IPS-NIHi7 (cell line): ENCODE results near the gene PPARG.
"Not testable (repeated sequence)": the region's sequence is repeated elsewhere in the genome, so short reads cannot be mapped to it uniquely, and the experiment has no call there.

ENCODE experiments used
- DNase-seq: peaks from one replicate; pipeline ENCODE4 v3.0.0; 2012; ENCODE audit warnings: mixed read lengths; ENCODE audit errors: extremely low spot score

PPARG gene

GRCh38 chr3:12379640-12380429 lies 91.0 kb downstream of the PPARG start:
- no peak for DNase-seq

DNA sequence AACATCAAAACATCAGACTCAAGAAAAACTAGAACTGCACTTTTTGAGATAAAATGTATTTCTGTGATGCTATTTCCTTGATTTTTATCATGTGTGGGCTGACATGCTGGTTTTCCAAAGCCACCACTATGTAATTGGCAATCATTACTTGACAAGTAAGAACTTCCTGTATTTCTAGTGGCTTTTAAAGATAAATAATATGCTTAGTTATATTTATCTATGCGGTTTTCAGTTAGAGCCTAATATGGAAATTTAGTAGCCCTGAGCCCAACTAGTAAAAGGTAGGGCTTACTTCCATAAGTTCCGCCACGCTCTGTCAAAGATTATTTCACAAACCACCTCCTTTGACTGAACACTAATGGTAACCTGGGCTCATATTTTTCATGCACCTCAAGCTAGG lies 91.6 kb downstream of the PPARG start:
- DNase-seq: no peak

- no peak for DNase-seq
These were observed 92.3 kb downstream of the PPARG start for GRCh38 chr3:12381199-12381598.

- no peak for DNase-seq
These were observed 94.3 kb downstream of the PPARG start for GRCh38 chr3:12383218-12383617.

DNA sequence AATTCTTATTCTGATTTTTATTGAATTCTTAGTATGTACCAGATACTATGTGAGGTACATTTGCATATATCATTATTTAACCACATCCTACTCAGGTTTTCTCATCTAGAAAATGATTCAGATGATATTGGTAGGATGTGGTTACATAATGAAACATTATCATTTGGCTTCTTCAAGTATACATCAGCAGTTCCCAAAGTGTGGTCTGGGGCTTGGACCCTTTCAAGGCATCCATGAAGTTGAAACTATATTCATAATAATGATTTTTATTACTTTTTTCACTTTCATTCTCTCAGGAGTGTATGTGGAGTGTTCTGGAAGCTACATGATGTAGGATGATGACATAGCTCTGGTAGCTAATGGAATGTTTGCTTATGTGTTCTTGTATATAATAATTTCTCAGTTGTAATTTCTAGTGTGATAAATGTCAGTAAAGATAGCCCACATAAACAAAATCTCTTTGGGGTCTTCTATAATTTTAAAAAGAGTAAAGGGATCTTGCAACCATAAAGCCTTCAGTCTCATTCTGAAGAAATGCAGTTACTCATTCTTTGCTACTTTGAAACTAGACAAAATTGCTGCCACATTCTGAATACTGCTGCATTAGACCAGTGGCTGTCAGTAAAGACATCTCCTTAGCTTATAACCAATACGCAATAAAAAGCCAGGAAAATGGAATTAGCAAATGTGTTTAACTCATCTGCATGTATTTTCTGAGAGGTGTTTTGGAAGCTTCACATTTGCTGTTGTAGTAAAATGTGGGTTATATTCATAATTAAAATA lies 95.8 kb downstream of the PPARG start:
- DNase-seq: no peak

- not testable (repeated sequence) for DNase-seq
These were observed 97.8 kb downstream of the PPARG start for GRCh38 chr3:12386514-12387291.

DNA sequence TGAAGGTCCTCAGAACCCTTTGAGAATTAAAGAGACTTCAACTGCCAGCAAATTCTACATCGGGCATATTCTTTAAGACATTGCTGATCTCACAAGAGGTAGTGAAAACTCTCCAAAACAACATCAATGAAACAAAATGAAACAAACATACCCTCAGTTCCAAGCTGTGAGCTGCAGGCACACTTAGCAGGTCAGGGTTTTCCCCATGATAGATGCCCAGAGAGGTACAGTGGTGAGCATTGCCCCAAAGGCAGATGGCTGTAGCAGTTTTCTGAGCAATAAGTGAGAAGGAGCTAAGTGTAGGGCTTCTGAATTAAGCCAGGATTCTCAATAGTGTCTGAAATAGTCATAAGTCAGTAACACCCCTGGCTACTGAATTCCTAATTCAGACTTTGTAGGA lies 99.3 kb downstream of the PPARG start:
- DNase-seq: no peak

DNA sequence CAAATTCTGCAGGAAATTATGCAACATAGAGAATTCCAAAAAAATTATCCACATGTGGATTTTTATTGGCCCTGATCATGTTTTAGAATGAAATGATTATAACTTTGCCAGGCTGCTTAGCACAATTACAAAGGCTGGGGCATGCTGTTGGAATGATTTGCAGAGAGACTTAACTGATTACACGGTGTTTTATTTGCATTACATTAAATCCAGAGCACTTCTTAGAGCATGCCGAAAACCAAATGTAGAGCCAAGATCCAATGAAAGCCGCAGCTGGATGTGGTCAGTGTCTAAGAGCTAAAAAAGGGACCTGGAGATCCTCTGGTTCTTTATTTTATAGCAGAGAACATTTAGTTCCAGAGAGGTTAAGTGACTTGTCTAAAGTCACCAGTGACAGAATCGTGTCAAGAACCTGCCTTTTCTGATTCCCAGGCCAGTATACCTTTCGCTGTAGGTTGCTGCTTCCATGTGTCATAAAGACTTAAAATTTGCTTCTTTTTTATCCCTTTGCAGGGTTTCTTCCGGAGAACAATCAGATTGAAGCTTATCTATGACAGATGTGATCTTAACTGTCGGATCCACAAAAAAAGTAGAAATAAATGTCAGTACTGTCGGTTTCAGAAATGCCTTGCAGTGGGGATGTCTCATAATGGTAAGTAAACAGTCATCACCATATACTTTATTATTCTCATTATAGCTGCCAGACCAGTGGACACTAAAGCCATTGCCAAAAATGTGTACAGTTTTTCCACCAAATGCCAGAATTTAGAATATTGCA lies 103.4 kb downstream of the PPARG start:
- DNase-seq: no peak

DNA sequence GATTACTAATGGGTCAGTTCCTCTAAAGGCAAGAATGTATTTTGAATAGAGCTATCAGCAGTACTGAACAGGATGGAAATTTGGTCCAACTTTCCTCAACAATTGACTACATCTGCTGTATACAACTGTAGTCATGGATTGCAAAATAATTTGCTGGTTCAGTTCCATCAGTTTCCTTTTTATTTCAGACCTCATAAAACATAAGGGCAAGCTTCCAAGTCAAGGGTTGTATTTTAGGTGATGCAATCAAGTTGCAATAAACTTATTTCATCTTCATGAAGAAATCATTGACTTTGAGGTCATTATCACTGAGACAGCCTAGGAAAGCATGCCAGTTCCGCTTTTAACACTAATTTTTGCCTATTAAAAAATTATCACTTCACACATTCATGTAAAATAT lies 105.0 kb downstream of the PPARG start:
- no peak for DNase-seq

GRCh38 chr3:12394569-12395271 lies 105.8 kb downstream of the PPARG start:
- DNase-seq: no peak

DNA sequence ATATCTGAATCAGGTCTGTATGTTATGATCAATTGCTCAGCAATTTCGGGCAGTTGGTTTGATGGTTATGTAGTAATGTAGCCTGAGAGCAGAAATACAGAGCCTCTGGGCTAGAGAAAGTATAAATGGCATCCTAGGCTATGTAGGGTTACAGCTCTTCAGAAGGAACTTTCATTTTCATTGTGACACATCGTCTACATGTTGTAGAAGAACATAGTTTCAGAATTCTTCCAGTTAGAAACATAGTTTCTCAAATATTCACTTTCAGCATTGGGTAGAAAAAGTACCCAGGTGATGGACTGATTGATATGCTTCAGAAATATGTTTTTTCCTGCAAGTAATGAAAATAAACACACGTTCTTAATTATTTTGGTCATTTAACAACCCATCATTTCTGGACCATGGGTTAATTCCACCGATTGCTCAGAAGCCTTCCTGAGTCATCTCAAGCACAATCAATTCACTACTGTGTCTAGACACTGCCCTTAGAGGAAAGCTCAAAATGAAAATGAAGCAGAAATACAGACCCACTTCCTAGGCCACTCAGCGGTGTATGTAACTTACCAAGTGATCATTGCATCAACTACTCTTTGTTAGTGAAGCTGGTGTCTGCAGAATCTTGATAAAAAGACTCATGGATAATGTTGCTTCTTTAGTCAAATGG lies 106.6 kb downstream of the PPARG start:
- no peak for DNase-seq

DNA sequence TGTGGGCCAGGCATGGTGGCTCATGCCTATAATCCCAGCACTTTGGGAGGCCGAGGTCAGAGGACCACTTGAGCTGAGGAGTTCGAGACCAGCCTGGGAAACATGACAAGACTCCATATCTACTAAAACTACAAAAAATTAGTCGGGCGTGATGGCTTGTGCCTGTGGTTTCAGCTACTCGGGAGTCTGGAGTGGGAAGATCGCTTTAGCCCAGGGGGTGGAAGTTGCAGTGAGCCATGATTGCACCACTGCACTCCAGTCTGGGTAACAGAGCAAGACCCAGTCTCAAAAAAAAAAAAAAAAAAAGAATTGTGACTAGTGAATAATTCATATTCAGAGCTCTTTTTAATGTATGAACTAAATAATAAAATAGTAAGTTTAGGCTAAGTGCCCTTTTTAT lies 107.6 kb downstream of the PPARG start:
- no peak for DNase-seq

DNA sequence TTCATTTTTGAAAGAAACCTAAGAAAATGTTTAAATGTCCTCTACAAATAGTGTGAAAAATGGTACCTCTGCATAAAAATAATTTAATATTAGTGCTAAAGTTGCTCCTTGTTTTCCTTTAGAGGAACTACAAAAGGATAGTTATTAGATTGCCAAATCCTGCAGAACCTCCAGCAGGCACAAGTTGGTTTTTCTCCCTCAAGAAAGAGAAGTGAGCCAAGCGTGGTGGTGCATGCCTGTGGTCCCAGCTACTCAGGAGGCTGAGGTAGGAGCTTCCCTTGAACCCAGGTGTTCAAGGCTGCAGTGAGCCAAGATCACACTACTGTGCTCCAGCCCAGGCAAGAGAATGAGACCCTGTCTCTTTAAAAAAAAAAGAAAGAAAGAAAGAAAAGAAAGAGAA lies 110.4 kb downstream of the PPARG start:
- DNase-seq: no peak

- no peak for DNase-seq
These were observed 111.8 kb downstream of the PPARG start for GRCh38 chr3:12400616-12401194.

GRCh38 chr3:12401208-12401607 lies 112.3 kb downstream of the PPARG start:
- no peak for DNase-seq

DNA sequence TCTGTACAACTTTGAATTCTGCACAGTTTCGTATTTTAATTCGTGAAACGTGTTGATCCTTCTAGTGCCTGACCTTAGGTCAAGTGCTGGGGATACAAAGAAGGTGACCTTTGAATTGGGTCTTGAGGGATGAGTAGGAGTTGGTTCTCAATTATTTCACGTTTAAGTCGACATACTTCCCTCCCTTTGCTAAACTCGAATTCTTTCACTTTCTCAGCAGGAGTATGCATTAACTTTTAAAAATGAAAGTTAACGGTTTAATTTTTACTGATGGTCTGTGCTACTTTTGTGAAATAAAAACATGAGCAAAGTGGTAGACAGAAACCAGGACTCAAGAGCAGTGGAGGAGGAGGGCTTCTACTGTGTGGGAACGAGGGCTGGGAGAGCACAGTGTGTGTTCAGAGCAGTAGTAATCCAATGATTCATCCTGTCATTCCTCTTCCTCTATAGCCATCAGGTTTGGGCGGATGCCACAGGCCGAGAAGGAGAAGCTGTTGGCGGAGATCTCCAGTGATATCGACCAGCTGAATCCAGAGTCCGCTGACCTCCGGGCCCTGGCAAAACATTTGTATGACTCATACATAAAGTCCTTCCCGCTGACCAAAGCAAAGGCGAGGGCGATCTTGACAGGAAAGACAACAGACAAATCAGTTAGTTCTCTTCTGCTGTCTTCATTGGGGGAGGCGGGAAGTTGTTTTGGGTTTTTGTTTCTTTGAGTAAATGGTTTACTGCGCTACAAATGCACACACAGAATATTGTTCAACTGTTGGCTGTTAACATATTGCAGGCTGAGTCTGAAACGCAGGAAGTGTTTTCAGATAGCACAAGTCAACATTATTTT lies 116.8 kb downstream of the PPARG start:
- DNase-seq: peak; percentile 32

DNA sequence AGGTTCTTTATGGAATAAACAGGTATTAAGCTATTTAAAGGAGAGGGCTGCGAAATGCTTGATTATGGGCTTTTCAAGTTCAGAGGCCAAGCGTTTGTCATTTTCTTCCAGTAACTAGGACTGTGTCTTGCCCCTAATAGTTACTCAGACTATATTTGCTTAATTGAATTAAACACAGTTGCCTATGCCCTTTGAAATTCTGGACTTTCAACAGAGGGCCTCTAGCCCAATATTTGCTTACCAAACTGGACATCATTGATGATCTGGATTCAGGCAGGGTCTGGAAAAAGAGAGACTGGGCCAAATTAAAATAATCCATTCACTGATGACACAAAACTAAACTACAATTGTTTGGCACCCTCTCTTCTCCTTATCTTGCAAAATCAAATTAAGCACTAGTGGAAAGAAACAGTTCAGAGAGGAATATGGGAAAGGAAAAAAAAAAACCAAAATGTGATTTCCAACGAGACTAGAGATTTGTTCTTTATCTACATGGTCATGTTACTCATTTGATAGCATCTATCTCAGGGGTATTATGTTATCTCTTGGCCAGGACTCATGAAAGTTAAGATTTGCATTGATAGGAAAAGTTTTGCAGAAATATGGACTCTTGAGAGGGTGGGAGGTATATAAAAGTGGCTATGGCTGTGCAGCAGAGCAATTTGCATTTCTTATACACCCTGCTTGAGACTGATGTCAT lies 120.3 kb downstream of the PPARG start:
- DNase-seq: no peak
